Heart left ventricle (tissue), 13 donors: ENCODE results near the gene YPEL3.

Experiments
- POLR2A ChIP-seq, 2 donors: fragments of 450-650 bp; IDR thresholded peaks; one replicate each; pipeline ENCODE4 v1.6.1; 2017; ENCODE audit warnings: antibody characterized with exemption in 2 of 2, mild to moderate bottlenecking in 2 of 2, moderate library complexity in 2 of 2
- TF ChIP-seq, protein P1 (sequence below), 12 donors: fragments of 200-600 bp; sonication (generic) in 4 of 12; IDR thresholded peaks; one replicate each; pipeline versions ENCODE4 v1.5.0 to v1.8.0; 2018 to 2022; ENCODE audit warnings: antibody characterized with exemption in 12 of 12, mild to moderate bottlenecking in 5 of 12
- donor health status: ischemic (EF 13 %, LVEDD 7.1; RV severe dilation, severe dysfunction).
- donor health status: DM: no; HTN: yes; CAD: no.
- donor health status: DM: no; HTN: no; CAD: no.
- donor health status: ischemic (EF 25% LVEDD 6.9; RV normal size, moderate dysfunction).
- donor health status: ischemic (EF 25% LVEDD 5.7; RV mildly dilated, moderate dysfunction).
- donor health status: ischemic (EF 35%, LVEDD 5.7; RV mildly dilated, moderate dysfunction).
- donor health status: nonischemic (EF 11% LVEDD 7.7; RV severe dilation, severe dysfunction).
- donor health status: DM: yes; HTN: yes; CAD: no.
- donor health status: PGD.
- donor health status: ischemic (EF 29% LVEDD 5.4; RV normal size, mild dysfunction).
- donor health status: nonischemic (EF 23%, LVEDD 6.1; RV moderate dilation, normal function).

DNA sequence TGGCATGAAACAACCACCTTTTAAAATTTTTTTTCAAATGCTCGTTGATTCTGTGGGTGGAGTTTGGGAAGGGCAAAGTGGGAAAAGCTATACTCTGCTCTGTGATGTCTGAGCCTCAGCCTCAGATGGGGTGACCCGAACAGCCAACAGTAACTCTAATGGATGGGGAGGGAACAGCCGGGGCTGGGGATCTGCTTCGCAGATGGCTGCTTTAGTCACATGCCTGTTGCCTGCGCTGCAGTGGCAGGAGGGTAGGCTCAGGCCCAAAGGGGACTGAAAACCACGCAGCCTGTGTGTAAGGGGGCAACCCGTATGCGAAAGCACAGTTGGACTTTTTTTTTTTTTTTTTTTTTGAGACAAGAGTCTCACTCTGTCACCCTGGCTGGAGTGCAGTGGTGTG is 41.9 kb upstream of the YPEL3 start:
- TF ChIP-seq, protein P1, sequence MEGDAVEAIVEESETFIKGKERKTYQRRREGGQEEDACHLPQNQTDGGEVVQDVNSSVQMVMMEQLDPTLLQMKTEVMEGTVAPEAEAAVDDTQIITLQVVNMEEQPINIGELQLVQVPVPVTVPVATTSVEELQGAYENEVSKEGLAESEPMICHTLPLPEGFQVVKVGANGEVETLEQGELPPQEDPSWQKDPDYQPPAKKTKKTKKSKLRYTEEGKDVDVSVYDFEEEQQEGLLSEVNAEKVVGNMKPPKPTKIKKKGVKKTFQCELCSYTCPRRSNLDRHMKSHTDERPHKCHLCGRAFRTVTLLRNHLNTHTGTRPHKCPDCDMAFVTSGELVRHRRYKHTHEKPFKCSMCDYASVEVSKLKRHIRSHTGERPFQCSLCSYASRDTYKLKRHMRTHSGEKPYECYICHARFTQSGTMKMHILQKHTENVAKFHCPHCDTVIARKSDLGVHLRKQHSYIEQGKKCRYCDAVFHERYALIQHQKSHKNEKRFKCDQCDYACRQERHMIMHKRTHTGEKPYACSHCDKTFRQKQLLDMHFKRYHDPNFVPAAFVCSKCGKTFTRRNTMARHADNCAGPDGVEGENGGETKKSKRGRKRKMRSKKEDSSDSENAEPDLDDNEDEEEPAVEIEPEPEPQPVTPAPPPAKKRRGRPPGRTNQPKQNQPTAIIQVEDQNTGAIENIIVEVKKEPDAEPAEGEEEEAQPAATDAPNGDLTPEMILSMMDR (IDR thresholded peaks at IDR 0.05), result no peak
- TF ChIP-seq POLR2A (IDR thresholded peaks at IDR 0.05), result no peak
